ENCODE results near the gene MPND.

MPND gene

GRCh38 chr19:4388337-4389063 lies 45.1 kb downstream of the MPND start:
- H3K9me3 Mint-ChIP-seq (ENCODE audit: low read depth), result no peaks in the 10 kb centered on the region
- H3K27ac Mint-ChIP-seq, result no peak overlapping the region
- H3K4me3 Mint-ChIP-seq, result no peak overlapping the region
- no peaks in the 10 kb centered on the region for H3K36me3 Mint-ChIP-seq
- H3K27me3 Mint-ChIP-seq, result no peaks in the 10 kb centered on the region
- H3K4me1 Mint-ChIP-seq (ENCODE audit: low read depth), result peaks cover 22% of the 10 kb centered on the region

DNA sequence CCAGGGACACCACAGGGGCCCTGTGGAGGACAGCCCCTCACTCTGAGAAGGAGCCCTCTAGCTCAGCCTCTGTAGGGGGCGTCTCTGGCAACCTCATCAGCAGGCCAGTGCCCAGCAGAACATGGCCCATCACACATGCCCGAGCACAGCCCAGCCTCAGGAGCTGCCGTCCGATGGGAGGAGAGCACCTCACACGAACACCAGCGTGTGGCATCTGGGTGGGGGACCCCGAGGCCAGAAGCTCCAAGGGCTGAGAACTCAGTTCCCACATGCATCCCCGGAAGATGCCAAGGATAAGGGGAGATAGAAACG lies 45.7 kb downstream of the MPND start:
- Mint-ChIP-seq H3K36me3 (no peaks in the 10 kb centered on the region), H3K9me3 (ENCODE audit: low read depth) (no peaks in the 10 kb centered on the region), H3K4me1 (ENCODE audit: low read depth) (peaks cover 23% of the 10 kb centered on the region), H3K27ac (no peak overlapping the region), H3K4me3 (no peak overlapping the region), H3K27me3 (no peaks in the 10 kb centered on the region)

GRCh38 chr19:4389511-4390016 lies 46.2 kb downstream of the MPND start:
- H3K4me1 Mint-ChIP-seq (ENCODE audit: low read depth), result peaks cover 29% of the 10 kb centered on the region
- H3K27me3 Mint-ChIP-seq, result no peaks in the 10 kb centered on the region
- H3K4me3 Mint-ChIP-seq, result no peak overlapping the region
- no peak overlapping the region for H3K27ac Mint-ChIP-seq
- no peaks in the 10 kb centered on the region for H3K9me3 Mint-ChIP-seq (ENCODE audit: low read depth)
- no peaks in the 10 kb centered on the region for H3K36me3 Mint-ChIP-seq

- Mint-ChIP-seq H3K36me3 (no peaks in the 10 kb centered on the region), H3K27me3 (no peaks in the 10 kb centered on the region), H3K27ac (peak overlapping the region; percentile 70), H3K9me3 (ENCODE audit: low read depth) (no peaks in the 10 kb centered on the region), H3K4me1 (ENCODE audit: low read depth) (peaks cover 33% of the 10 kb centered on the region), H3K4me3 (peak overlapping the region; percentile 43)
Observed at GRCh38 chr19:4390017-4390566, 46.7 kb downstream of the MPND start.

GRCh38 chr19:4390567-4391305 lies 47.4 kb downstream of the MPND start:
- Mint-ChIP-seq H3K27me3 (no peaks in the 10 kb centered on the region), H3K36me3 (no peaks in the 10 kb centered on the region), H3K4me3 (no peak overlapping the region), H3K4me1 (ENCODE audit: low read depth) (peaks cover 35% of the 10 kb centered on the region), H3K9me3 (ENCODE audit: low read depth) (no peaks in the 10 kb centered on the region), H3K27ac (peak overlapping the region; percentile 41)

GRCh38 chr19:4391306-4391693 lies 47.9 kb downstream of the MPND start:
- no peaks in the 10 kb centered on the region for H3K36me3 Mint-ChIP-seq
- no peak overlapping the region for H3K4me3 Mint-ChIP-seq
- no peaks in the 10 kb centered on the region for H3K9me3 Mint-ChIP-seq (ENCODE audit: low read depth)
- H3K27ac Mint-ChIP-seq, result no peak overlapping the region
- H3K4me1 Mint-ChIP-seq (ENCODE audit: low read depth), result peaks cover 37% of the 10 kb centered on the region
- H3K27me3 Mint-ChIP-seq, result no peaks in the 10 kb centered on the region

DNA sequence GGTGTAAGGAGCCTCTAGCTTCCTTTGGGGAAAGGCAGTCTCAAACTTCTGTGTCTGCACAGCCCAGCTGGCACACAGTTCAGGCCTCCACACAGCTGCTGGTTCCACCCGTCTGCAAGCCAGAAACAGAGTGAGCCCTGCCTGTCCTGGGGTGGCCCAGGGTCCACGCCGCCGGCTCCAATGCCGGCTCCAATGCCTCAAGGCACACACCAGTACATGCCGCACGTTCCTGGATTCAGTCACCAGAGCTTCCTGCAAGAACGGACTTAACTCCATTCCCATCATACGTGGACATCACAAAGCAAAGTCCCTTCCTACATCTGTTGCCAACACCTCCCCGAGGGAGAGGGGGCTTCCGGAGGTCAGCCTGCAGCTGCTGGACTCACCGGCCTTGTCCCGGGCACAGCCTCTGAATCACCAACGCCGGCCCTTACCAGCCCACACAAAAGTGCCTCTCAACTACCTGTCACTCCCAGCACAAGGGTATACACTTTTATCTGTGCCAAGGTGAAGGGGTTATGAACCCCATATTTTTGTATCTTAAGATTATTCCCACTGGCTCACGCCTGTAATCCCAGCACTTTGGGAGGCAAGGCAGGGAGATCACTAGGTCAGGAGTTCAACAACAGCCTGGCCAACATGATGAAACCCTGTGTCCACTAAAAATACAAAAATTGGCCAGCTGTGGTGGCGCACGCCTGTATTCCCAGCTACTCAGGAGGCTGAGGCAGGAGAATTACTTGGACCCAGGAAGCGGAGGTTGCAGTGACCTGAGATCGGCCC lies 48.5 kb downstream of the MPND start:
- Mint-ChIP-seq H3K9me3 (ENCODE audit: low read depth) (no peaks in the 10 kb centered on the region), H3K4me3 (no peak overlapping the region), H3K4me1 (ENCODE audit: low read depth) (peaks cover 43% of the 10 kb centered on the region), H3K27ac (no peak overlapping the region), H3K36me3 (peaks cover 1% of the 10 kb centered on the region), H3K27me3 (no peaks in the 10 kb centered on the region)

DNA sequence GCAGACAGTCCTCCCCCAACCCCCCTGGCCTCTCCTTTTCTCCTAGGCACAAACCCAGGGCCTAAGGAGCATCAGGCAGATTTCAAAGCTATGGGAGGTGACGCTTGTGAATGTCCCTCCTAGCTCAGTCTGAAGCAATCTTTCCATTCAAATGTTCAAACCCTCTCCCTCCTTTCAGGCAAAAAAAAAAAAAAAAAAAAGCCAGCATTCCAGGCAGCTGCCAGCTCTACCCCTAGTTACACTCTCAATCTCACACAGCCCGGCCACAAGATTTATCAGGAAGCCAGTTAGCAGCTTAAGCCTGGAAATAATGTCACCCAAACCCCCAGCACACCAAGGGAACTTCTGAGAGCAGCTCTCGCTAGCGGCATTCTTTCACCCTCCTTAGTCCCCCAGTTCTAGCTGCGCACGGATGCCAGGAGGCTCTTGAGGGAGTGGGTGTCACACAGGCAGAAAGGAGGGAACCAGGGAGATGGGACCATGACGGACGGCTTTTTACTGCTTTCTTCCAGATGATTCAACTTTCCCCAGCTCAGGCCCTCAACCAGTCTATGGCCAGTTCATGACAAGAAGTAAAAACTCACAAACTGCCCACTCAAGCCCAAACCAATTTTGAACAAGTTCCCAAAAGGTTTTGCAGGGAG lies 50.7 kb downstream of the MPND start:
- Mint-ChIP-seq H3K4me1 (ENCODE audit: low read depth) (peaks cover 58% of the 10 kb centered on the region), H3K4me3 (no peak overlapping the region), H3K36me3 (peaks cover 2% of the 10 kb centered on the region), H3K9me3 (ENCODE audit: low read depth) (no peaks in the 10 kb centered on the region), H3K27ac (no peak overlapping the region), H3K27me3 (no peaks in the 10 kb centered on the region)

GRCh38 chr19:4396949-4397783 lies 53.8 kb downstream of the MPND start:
- H3K9me3 Mint-ChIP-seq (ENCODE audit: low read depth), result no peaks in the 10 kb centered on the region
- peak overlapping the region; percentile 38 for H3K4me3 Mint-ChIP-seq

DNA sequence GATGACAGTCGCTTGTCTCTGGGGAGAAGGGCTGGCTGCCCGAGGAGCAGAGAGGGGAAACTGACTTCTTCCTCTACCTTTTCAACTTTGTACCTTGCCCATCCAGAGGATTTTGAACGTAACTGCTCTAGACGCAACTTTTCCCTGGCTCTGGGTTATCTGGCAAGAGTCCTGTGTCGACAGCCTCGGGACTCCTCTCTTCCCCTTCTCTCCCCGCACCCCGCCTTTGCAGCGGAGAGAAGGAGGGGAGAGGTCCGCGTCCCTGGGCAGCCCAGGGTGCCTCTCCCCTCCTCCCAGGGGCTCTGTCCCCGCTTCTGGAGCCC lies 56.4 kb downstream of the MPND start:
- Mint-ChIP-seq H3K27ac (peak overlapping the region; percentile 77), H3K4me3 (peak overlapping the region; percentile 93), H3K36me3 (peaks cover 6% of the 10 kb centered on the region), H3K9me3 (ENCODE audit: low read depth) (no peaks in the 10 kb centered on the region), H3K4me1 (ENCODE audit: low read depth) (peaks cover 61% of the 10 kb centered on the region), H3K27me3 (no peaks in the 10 kb centered on the region)

More at GRCh38 chr19:4396949-4397783, 53.8 kb downstream of the MPND start:
- Mint-ChIP-seq H3K4me1 (ENCODE audit: low read depth) (peaks cover 60% of the 10 kb centered on the region), H3K27me3 (no peaks in the 10 kb centered on the region), H3K36me3 (peaks cover 2% of the 10 kb centered on the region), H3K27ac (no peak overlapping the region)

GRCh38 chr19:4400135-4400936 lies 57.0 kb downstream of the MPND start, which contains the start of gene SH3GL1:
Gene SH3GL1, minus strand, starts transcription at chr19:4400547. Its CDS starts 179 bp downstream, at chr19:4400368.
- Mint-ChIP-seq H3K4me1 (ENCODE audit: low read depth) (peaks cover 59% of the 10 kb centered on the region), H3K27me3 (no peaks in the 10 kb centered on the region), H3K9me3 (ENCODE audit: low read depth) (no peaks in the 10 kb centered on the region), H3K36me3 (peaks cover 6% of the 10 kb centered on the region), H3K27ac (peak within 1 kb of the TSS; percentile 98), H3K4me3 (peak within 1 kb of the TSS; percentile 93)

GRCh38 chr19:4401769-4402170 lies 58.4 kb downstream of the MPND start:
- H3K9me3 Mint-ChIP-seq (ENCODE audit: low read depth), result no peaks in the 10 kb centered on the region
- peak overlapping the region; percentile 98 for H3K27ac Mint-ChIP-seq
- H3K4me1 Mint-ChIP-seq (ENCODE audit: low read depth), result peaks cover 52% of the 10 kb centered on the region
- peaks cover 6% of the 10 kb centered on the region for H3K36me3 Mint-ChIP-seq
- no peaks in the 10 kb centered on the region for H3K27me3 Mint-ChIP-seq
- H3K4me3 Mint-ChIP-seq, result peak overlapping the region; percentile 93
